Measurements from ENCODE around the gene TRERF1.

The TRERF1 gene

GRCh38 chr6:42239736-42240375, 211.9 kb downstream of the TRERF1 start:
- DNase-seq: no peak

- no peak for DNase-seq
Measured at GRCh38 chr6:42239333-42239732, 212.4 kb downstream of the TRERF1 start.

- DNase-seq: no peak
Measured at GRCh38 chr6:42237857-42238256, 213.9 kb downstream of the TRERF1 start.

GRCh38 chr6:42236682-42237473, 214.8 kb downstream of the TRERF1 start:
- DNase-seq: no peak

- DNase-seq: no peak
Measured at GRCh38 chr6:42236030-42236429, 215.7 kb downstream of the TRERF1 start.

GRCh38 chr6:42232035-42232434, 219.7 kb downstream of the TRERF1 start:
- no peak for DNase-seq

GRCh38 chr6:42230345-42231321, 221.1 kb downstream of the TRERF1 start:
- no peak for DNase-seq

GRCh38 chr6:42229506-42230119, 222.1 kb downstream of the TRERF1 start:
- no peak for DNase-seq

- no peak for DNase-seq
Measured at GRCh38 chr6:42228305-42228704, 223.4 kb downstream of the TRERF1 start.

- no peak for DNase-seq
Measured at GRCh38 chr6:42227173-42227850, 224.4 kb downstream of the TRERF1 start.

- DNase-seq: no peak
Measured at GRCh38 chr6:42226645-42227143, 225.0 kb downstream of the TRERF1 start.

- DNase-seq: no peak
Measured at GRCh38 chr6:42226161-42226611, 225.5 kb downstream of the TRERF1 start.

- no peak for DNase-seq
Measured at GRCh38 chr6:42225419-42225818, 226.3 kb downstream of the TRERF1 start.

GRCh38 chr6:42225029-42225339, 226.7 kb downstream of the TRERF1 start:
- DNase-seq: no peak

GRCh38 chr6:42224222-42225028, 227.3 kb downstream of the TRERF1 start:
- DNase-seq: no peak

GRCh38 chr6:42222448-42222847, 229.3 kb downstream of the TRERF1 start:
- DNase-seq: no peak

GRCh38 chr6:42221546-42221945, 230.2 kb downstream of the TRERF1 start:
- DNase-seq: no peak

- no peak for DNase-seq
Measured at GRCh38 chr6:42220807-42221206, 230.9 kb downstream of the TRERF1 start.

- DNase-seq: peak; percentile 88 to 93
Measured at GRCh38 chr6:42217519-42218367, 234.0 kb downstream of the TRERF1 start, which contains the start of gene MRPS10. TSS of gene MRPS10 (minus strand) at chr6:42217861. CDS start at chr6:42217849, 12 bp downstream.

- DNase-seq: no peak
Measured at GRCh38 chr6:42217157-42217518, 234.6 kb downstream of the TRERF1 start.
